Ecto neural progenitor cell (in vitro differentiated cells): ENCODE measurements around the gene WWC2.
"Not testable (repeated sequence)": the region's sequence is repeated elsewhere in the genome, so short reads cannot be mapped to it uniquely, and the experiment has no call there.

Experiments used
- DNase-seq: peaks from one replicate; pipeline ENCODE4 v3.0.0-alpha.2; 2018; ENCODE audit warnings: low spot score

WWC2 gene

GRCh38 chr4:183142571-183143550 lies 43.8 kb downstream of the WWC2 start:
- DNase-seq: no peak

DNA sequence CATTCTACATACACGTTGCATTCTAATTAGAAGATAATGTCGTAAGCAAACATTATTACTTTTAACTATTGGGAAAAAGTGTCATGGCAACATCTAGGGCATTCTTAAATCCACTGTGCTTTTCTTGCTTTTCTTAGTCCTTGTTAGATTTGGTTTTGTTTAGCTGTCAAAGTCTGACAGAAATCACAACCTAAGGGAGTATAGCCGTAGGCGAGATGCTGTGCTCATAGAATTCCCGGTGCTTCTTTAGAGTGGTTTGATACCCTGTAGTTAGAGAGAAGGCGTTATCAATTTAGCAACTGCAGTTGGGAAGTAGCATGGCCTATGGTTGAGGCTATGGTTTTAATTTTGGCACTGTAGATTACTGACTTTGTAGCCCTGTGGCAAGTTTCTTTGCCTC lies 45.7 kb downstream of the WWC2 start:
- DNase-seq: no peak

DNA sequence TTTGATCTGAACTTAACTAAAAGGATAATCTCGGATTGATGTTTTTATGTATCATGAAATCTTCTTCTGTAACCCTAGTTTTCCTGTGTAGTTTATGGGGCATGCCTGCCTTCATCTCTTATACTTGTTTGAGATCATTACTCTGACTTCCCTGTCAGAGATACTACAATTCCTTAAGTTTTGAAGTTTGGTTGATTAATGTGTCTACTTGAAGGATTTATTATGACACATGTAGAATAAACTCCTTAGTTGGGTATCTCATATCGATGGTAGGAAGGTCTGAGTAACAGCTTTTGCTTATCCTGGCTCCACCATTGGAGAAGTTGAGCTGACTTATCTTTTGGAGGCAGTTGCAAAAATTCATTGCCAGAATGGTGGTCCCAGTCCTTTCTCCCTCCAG lies 46.7 kb downstream of the WWC2 start:
- DNase-seq: no peak

DNA sequence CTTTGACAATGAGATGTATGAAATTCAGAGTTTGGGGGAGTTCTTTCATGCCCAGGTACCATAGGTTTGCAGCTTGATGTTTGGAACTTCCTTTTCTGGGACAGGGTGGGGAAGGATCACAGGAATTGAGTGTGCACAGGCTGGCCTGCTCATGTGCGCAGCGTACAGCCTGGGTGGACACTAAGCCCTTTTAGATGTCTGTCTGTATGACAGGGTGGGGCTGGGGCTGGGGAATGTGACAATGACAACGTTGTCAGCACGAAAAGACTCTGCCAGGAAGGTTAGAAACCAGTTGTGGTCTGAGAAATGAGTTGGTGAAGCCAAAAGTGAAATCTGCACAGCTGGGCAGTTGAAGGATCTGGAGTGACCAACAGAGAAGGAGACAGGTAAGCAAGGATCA lies 47.4 kb downstream of the WWC2 start:
- no peak for DNase-seq

GRCh38 chr4:183147196-183147595 lies 48.1 kb downstream of the WWC2 start:
- DNase-seq: no peak

GRCh38 chr4:183147983-183148382 lies 48.9 kb downstream of the WWC2 start:
- no peak for DNase-seq

DNA sequence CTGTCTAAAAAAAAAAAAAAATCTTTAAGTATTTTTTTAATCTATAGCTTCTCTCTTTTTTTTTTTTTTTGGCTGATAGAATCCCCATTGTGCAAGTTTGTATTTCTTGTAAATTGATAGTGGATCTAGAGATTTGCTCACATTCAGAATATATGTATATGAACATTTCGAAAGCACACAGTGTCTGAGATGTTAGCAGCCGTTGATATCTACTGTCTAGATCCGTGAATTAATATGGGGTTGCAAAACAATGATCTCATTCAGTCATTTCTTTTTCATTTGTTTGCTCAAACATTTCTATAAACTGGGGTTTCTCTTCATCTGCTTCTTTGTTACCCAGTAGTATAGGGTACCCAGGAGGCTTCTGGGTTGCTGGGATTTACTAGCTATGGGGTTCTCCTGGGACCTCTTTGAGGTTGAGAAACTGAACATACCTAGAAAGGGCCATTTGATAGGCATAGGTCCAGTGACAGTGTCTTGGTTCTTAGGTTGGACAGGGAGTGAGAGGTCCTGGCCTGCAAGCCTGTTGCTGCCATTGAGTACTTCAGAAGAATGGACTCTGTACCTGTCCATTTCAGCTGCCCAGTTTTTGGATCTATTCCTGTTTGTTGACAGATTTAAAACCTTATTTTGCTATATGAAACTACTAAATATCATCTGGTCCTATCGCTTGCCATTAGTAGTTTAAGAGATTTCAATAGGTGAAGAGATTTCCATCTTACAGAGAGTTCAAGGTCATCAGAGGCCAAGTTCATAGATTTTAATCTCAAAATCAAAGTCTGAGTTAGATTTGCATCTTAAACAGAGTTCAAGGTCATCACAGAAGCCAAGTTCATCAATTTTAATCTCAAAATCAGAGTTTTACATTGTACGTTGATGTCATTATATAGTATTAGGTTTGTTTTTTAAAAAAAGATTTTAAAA lies 50.8 kb downstream of the WWC2 start:
- no peak for DNase-seq

DNA sequence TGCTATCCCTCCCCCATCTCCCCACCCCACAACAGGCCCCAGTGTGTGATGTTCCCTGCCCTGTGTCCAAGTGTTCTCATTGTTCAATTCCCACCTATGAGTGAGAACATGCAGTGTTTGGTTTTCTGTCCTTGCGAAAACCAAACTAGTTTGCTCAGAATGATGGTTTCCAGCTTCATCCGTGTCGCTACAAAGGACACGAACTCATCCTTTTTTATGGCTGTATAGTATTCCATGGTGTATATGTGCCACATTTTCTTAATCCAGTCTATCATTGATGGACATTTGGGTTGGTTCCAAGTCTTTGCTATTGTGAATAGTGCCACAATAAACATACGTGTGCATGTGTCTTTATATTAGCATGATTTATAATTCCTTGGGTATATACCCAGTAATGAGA lies 51.6 kb downstream of the WWC2 start:
- DNase-seq: not testable (repeated sequence)

DNA sequence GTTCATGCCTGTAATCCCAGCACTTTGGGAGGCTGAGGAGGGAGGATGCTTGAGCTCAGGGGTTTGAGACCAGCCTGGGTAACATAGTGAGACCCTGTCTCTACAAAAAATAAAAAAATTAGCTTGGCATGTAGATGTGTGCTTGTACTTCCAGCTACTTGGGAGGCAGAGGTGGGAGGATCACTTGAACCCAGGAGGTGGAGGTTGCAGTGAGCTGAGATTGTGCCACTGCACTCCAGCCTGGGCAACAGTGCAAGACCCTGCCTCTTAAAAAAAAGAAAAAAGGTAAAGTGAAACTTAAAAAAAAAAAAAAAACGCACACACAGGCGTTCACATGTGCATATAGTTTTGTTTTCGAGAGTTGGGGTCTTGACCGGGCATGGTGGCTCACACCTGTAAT lies 53.2 kb downstream of the WWC2 start:
- not testable (repeated sequence) for DNase-seq

GRCh38 chr4:183153190-183153916 lies 54.3 kb downstream of the WWC2 start:
- no peak for DNase-seq

DNA sequence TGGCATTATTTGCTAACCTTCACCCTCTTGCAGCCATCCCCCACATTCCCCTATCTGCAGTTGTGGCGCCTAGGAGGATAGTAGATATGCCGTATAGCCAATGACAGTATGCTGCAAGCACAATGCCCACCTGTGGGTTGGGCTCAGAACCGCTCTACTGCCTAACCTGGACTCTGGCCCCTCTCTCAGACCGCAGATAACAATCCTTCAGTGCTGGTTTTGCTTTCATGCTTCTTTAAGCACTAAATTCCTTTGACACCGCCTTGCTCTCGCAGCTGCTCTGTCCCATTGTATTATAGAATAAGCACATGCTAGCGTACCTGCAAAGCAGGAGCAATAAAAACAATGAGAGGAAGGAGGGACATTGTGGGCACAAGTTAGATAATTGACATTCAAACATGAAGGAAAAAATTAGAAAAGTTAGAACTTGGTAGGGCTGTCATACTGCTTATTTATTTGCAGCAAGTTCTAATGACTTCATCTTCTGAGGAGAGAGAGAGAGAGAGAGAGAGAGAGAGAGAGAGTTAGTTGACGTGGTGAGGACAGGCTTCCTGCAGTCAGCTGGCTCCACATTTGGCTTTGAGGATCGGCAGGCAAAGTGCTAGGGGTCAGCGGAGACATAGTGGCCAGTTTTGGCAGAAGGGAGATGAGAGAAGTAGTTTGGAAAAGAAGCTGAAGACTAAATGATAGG lies 55.8 kb downstream of the WWC2 start:
- DNase-seq: no peak

- no peak for DNase-seq
These were observed 56.6 kb downstream of the WWC2 start for GRCh38 chr4:183155450-183156184.

DNA sequence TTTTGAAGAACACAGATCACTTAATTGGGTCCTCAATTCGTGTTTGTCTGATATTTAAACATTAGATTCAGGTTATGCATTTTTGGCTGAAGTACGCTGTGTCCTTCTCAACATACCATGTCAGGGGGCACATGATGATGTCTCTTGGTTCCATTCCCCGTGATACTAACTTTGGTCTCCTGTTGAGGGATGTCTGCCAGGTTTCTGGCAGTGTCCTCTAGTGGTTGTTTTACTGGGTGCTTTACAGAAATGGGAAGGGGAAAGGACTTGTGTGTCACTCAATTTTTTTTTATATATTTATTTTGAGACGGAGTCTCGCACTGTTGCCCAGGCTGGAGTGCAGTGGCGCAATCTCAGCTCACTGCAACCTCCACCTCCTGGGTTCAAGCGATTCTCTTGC lies 58.2 kb downstream of the WWC2 start:
- no peak for DNase-seq

GRCh38 chr4:183158062-183158461 lies 59.0 kb downstream of the WWC2 start:
- no peak for DNase-seq

DNA sequence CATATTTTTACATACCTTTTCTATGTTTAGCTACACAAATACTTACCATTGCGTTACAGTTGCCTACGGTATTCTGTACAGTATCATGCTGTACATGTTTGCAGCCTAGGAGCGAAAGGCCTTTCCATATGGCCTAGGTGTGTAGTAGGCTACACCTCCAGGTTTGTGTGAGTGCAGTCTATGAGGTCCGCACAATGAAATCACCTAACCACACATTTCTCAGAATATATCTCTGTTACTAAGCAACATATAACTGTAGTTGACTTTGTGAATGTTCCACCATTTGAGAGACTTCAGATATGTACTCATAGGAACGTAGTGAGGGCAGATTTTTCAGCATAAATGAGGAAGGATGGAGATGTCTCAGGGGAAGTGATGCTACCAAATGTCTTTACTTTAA lies 62.6 kb downstream of the WWC2 start:
- no peak for DNase-seq

DNA sequence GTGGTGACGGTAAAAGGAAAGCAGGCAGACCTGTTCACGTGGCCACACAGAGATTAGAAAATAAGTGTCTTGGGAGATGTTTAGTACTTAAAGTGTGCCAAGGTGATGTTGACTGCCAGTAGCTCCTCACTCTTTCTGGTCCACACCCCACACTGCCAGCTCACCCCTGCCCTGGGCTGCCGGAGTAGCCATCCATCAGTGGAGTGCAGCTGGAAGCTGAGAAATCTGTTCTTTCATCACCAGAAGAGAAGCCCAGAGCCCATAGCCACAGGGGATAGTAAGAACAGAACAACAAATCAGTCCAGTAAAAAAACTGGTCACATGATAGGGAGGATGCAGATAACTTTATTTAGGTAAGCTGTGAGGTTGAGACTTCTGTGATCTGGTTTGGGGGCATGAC lies 64.1 kb downstream of the WWC2 start:
- no peak for DNase-seq

GRCh38 chr4:183164963-183165362 lies 65.9 kb downstream of the WWC2 start:
- no peak for DNase-seq

GRCh38 chr4:183165376-183165775 lies 66.3 kb downstream of the WWC2 start:
- DNase-seq: no peak

GRCh38 chr4:183170894-183171293 lies 71.8 kb downstream of the WWC2 start:
- DNase-seq: no peak

DNA sequence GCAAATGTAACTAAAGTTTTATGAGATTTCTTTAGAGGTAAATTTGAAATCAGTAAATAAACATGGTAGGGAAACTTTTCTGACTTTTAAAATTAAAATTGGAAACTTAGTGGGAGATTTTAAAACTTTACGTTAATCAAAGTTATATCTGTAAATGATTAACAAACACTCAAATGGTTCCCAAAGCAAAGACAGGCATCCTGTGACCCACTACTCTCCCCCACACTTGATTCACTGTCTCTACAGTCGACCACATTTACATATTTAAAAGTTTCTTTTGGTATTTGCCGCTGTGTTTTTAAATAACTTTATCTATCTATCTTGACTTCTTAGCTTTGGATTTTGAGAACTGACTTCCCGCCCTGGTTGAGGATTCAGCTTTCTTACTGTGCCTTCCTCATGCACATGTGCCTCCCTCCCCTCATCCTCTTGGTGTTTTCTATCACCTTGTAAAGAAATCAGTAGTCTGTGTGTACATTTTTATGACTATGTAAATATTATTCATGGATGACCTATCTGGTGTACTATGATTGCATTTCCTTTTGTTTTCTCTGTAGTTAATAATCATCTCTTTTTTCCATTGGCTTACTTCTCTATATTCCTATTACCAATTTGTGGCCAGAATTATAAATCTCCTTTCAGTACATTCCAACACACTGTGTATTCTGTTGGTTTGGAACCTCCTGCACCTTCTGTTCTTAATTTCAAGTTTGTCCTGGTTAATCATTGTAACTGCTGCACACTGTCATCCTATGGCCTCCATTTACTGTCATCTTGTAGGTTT lies 72.6 kb downstream of the WWC2 start:
- no peak for DNase-seq
